ENCODE measurements around the gene WDR70. TPM values are rescaled to one million over a fixed set of nuclear protein-coding genes. Genes with fewer than 3 reads are reported as not detected.
"Not testable (repeated sequence)": the region's sequence is repeated elsewhere in the genome, so short reads cannot be mapped to it uniquely, and the experiment has no call there.

Gene WDR70
- total RNA-seq, 1 experiment from 2014 or later = 25.0 TPM

DNA sequence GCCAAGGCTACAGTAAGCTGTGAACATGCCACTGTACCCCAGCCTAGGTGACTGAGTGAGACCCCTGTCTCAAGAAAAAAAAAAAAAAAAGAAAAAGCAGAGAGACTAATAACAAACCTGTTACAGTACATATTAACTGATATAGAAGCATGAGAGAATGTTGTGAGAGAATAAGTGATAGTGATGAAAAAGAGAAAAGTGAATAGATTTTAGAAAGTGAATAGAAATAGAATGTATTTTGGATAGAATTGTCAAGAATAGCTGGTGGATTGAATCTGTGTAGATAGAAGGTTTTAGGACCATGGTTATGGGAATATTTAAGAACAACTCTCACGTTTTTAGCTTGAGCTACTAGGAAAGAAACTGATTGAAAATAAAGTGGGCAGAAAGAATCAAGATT, 135.8 kb downstream of the WDR70 start:
- CTCF ChIA-PET = no interaction called here
- no peak for DNase-seq
- Histone ChIP-seq H3K9me2 (replicated peaks; ENCODE audit: low read length) (no peaks in the 10 kb centered on the region), H3K9me3 (ENCODE audit: low read length) (no peaks in the 10 kb centered on the region), H3K4me3 (ENCODE audit: low read length) (no peak overlapping the region), H3K4me1 (ENCODE audit: insufficient read depth, low read length) (no peaks in the 10 kb centered on the region), H3K79me2 (ENCODE audit: low read length) (no peaks in the 10 kb centered on the region), H3K4me2 (ENCODE audit: low read length) (no peak overlapping the region), H2AFZ (ENCODE audit: low read length) (no peak overlapping the region), H3K36me3 (ENCODE audit: low read depth, low read length) (0 out of 2 replicates have a peak, but pooled peaks cover 4% of the 10 kb centered on the region), H3K27me3 (ENCODE audit: low read length) (no peaks in the 10 kb centered on the region), H3K27ac (ENCODE audit: low read length) (no peak overlapping the region), H4K20me1 (ENCODE audit: low read length) (no peaks in the 10 kb centered on the region), H3K9ac (ENCODE audit: low read length) (no peak overlapping the region), H3F3A (ENCODE audit: low read length, unreplicated experiment) (no peaks in the 10 kb centered on the region)
- no peak for ATAC-seq
- no TSS peak for BruUV-seq (replicated peaks)
- intact Hi-C loops (cut with micrococcal nuclease) = no loop called here
- TF ChIP-seq EZH2phosphoT487 (IDR thresholded peaks at IDR 0.05; ENCODE audit: borderline replicate concordance, low read length) (no peak), EZH2 (IDR thresholded peaks at IDR 0.05; ENCODE audit: low read length, unreplicated experiment) (no peak), CTCF (conservative IDR thresholded peaks at IDR 0.05; ENCODE audit: low read depth, low read length) (no peak)
- POLR2A ChIA-PET (ENCODE audit: unreplicated experiment) = no interaction called here

GRCh38 chr5:37517686-37518085, 138.6 kb downstream of the WDR70 start:
- Histone ChIP-seq H3K27ac (ENCODE audit: low read length) (no peak overlapping the region), H3F3A (ENCODE audit: low read length, unreplicated experiment) (no peaks in the 10 kb centered on the region), H3K9me2 (replicated peaks; ENCODE audit: low read length) (no peaks in the 10 kb centered on the region), H3K36me3 (ENCODE audit: low read depth, low read length) (0 out of 2 replicates have a peak, but pooled peaks cover 4% of the 10 kb centered on the region), H4K20me1 (ENCODE audit: low read length) (no peaks in the 10 kb centered on the region), H3K79me2 (ENCODE audit: low read length) (no peaks in the 10 kb centered on the region), H3K4me3 (ENCODE audit: low read length) (no peak overlapping the region), H3K9me3 (ENCODE audit: low read length) (no peaks in the 10 kb centered on the region), H3K4me2 (ENCODE audit: low read length) (no peak overlapping the region), H2AFZ (ENCODE audit: low read length) (no peak overlapping the region), H3K27me3 (ENCODE audit: low read length) (no peaks in the 10 kb centered on the region), H3K4me1 (ENCODE audit: insufficient read depth, low read length) (no peaks in the 10 kb centered on the region), H3K9ac (ENCODE audit: low read length) (no peak overlapping the region)
- intact Hi-C loops (cut with micrococcal nuclease) = no loop called here
- DNase-seq (no peak), ATAC-seq (no peak)
- BruUV-seq (replicated peaks) = no TSS peak
- CTCF ChIA-PET = no interaction called here
- POLR2A ChIA-PET (ENCODE audit: unreplicated experiment) = no interaction called here
- no peak for TF ChIP-seq EZH2 (IDR thresholded peaks at IDR 0.05; ENCODE audit: low read length, unreplicated experiment)
- TF ChIP-seq EZH2phosphoT487 (IDR thresholded peaks at IDR 0.05; ENCODE audit: borderline replicate concordance, low read length) = no peak
- no peak for TF ChIP-seq CTCF (conservative IDR thresholded peaks at IDR 0.05; ENCODE audit: low read depth, low read length)

- H3K9ac ChIP-seq (ENCODE audit: low read length); H3F3A ChIP-seq (ENCODE audit: low read length, unreplicated experiment); H4K20me1 ChIP-seq (ENCODE audit: low read length); H3K9me3 ChIP-seq (ENCODE audit: low read length); H3K4me2 ChIP-seq (ENCODE audit: low read length); H3K27me3 ChIP-seq (ENCODE audit: low read length); H2AFZ ChIP-seq (ENCODE audit: low read length); POLR2A ChIA-PET (ENCODE audit: unreplicated experiment); H3K27ac ChIP-seq (ENCODE audit: low read length); DNase-seq; H3K36me3 ChIP-seq (ENCODE audit: low read depth, low read length); H3K4me1 ChIP-seq (ENCODE audit: insufficient read depth, low read length); H3K4me3 ChIP-seq (ENCODE audit: low read length); H3K79me2 ChIP-seq (ENCODE audit: low read length); BruUV-seq (replicated peaks); intact Hi-C loops (cut with micrococcal nuclease); CTCF ChIA-PET; H3K9me2 ChIP-seq (replicated peaks; ENCODE audit: low read length); ATAC-seq: not testable (repeated sequence)
These were observed 139.2 kb downstream of the WDR70 start for GRCh38 chr5:37518356-37518755.
